NB4 (cell line): ENCODE measurements around the gene ZFP36L2.

Experiments used
- CTCF ChIP-seq: IDR thresholded peaks from one replicate; pipeline ENCODE4 v1.5.1; 2012; ENCODE audit warnings: low read depth, low read length
- TF ChIP-seq, protein P1 (sequence below): IDR thresholded peaks from 2 replicates; pipeline ENCODE4 v1.6.1; 2011; ENCODE audit warnings: low read depth, low read length

GRCh38 chr2:43230951-43231827 lies 4.8 kb upstream of the ZFP36L2 start:
- TF ChIP-seq CTCF = no peak
- TF ChIP-seq, protein P1, sequence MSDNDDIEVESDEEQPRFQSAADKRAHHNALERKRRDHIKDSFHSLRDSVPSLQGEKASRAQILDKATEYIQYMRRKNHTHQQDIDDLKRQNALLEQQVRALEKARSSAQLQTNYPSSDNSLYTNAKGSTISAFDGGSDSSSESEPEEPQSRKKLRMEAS = no peak
